Measurements from ENCODE around the gene CD7. TPM values are rescaled to one million over a fixed set of nuclear protein-coding genes. Genes with fewer than 3 reads are reported as not detected.

The CD7 gene
- total RNA-seq, 1 donor from 2014 or later, result not detected

GRCh38 chr17:82316651-82317393 is 586 bp downstream of the CD7 start:
- H3K9me3 Mint-ChIP-seq (ENCODE audit: unreplicated experiment), result no peaks in the 10 kb centered on the region
- H3K27me3 Mint-ChIP-seq (ENCODE audit: unreplicated experiment), result peaks cover 4% of the 10 kb centered on the region
- TF ChIP-seq CTCF (IDR thresholded peaks at IDR 0.05; ENCODE audit: unreplicated experiment), result no peak
- no peak overlapping the region for H3K27ac Mint-ChIP-seq (ENCODE audit: unreplicated experiment)
- no peak overlapping the region for H3K4me3 Mint-ChIP-seq (ENCODE audit: unreplicated experiment)
- peaks cover 2% of the 10 kb centered on the region for H3K4me1 Mint-ChIP-seq (ENCODE audit: unreplicated experiment)
- H3K36me3 Mint-ChIP-seq (ENCODE audit: low read depth, unreplicated experiment), result no peaks in the 10 kb centered on the region
- DNase-seq (ENCODE audit: low spot score), result no peak

- no peaks in the 10 kb centered on the region for H3K36me3 Mint-ChIP-seq (ENCODE audit: low read depth, unreplicated experiment)
- no peak overlapping the region for H3K4me3 Mint-ChIP-seq (ENCODE audit: unreplicated experiment)
- peaks cover 2% of the 10 kb centered on the region for H3K27me3 Mint-ChIP-seq (ENCODE audit: unreplicated experiment)
- TF ChIP-seq CTCF (IDR thresholded peaks at IDR 0.05; ENCODE audit: unreplicated experiment), result no peak
- H3K27ac Mint-ChIP-seq (ENCODE audit: unreplicated experiment), result no peak overlapping the region
- H3K9me3 Mint-ChIP-seq (ENCODE audit: unreplicated experiment), result no peaks in the 10 kb centered on the region
- H3K4me1 Mint-ChIP-seq (ENCODE audit: unreplicated experiment), result no peaks in the 10 kb centered on the region
- DNase-seq (ENCODE audit: low spot score), result no peak
Measured at GRCh38 chr17:82315703-82316358, 1.6 kb downstream of the CD7 start.

- TF ChIP-seq CTCF (IDR thresholded peaks at IDR 0.05; ENCODE audit: unreplicated experiment), result no peak
- Mint-ChIP-seq H3K36me3 (ENCODE audit: low read depth, unreplicated experiment) (no peaks in the 10 kb centered on the region), H3K27ac (ENCODE audit: unreplicated experiment) (no peak overlapping the region), H3K9me3 (ENCODE audit: unreplicated experiment) (no peaks in the 10 kb centered on the region), H3K4me1 (ENCODE audit: unreplicated experiment) (no peaks in the 10 kb centered on the region), H3K4me3 (ENCODE audit: unreplicated experiment) (no peak overlapping the region), H3K27me3 (ENCODE audit: unreplicated experiment) (peaks cover 4% of the 10 kb centered on the region)
- DNase-seq (ENCODE audit: low spot score), result no peak
Measured at GRCh38 chr17:82314727-82315605, 2.4 kb downstream of the CD7 start.

GRCh38 chr17:82314012-82314726 is 3.2 kb downstream of the CD7 start:
- peaks cover 6% of the 10 kb centered on the region for H3K27me3 Mint-ChIP-seq (ENCODE audit: unreplicated experiment)
- no peaks in the 10 kb centered on the region for H3K36me3 Mint-ChIP-seq (ENCODE audit: low read depth, unreplicated experiment)
- no peak overlapping the region for H3K27ac Mint-ChIP-seq (ENCODE audit: unreplicated experiment)
- no peaks in the 10 kb centered on the region for H3K9me3 Mint-ChIP-seq (ENCODE audit: unreplicated experiment)
- H3K4me1 Mint-ChIP-seq (ENCODE audit: unreplicated experiment), result no peaks in the 10 kb centered on the region
- no peak for TF ChIP-seq CTCF (IDR thresholded peaks at IDR 0.05; ENCODE audit: unreplicated experiment)
- DNase-seq (ENCODE audit: low spot score), result no peak
- no peak overlapping the region for H3K4me3 Mint-ChIP-seq (ENCODE audit: unreplicated experiment)

Data from endothelial cell (in vitro differentiated cells).